ENCODE results near the gene CCDC85B. TPM values are rescaled to one million over a fixed set of nuclear protein-coding genes. Genes with fewer than 3 reads are reported as not detected.

CCDC85B gene
- total and polyA plus RNA-seq, 2 of the 13 experiments (the other 11 are each of a cell fraction or from before 2014, with no cell fraction given), result 8.2 to 19.5 TPM

- TF ChIP-seq ZBTB2 (CRISPR knock-in tag; IDR thresholded peaks at IDR 0.05; ENCODE audit: low read depth), result no peak
- no peak for TF ChIP-seq NFKBIZ (CRISPR knock-in tag; IDR thresholded peaks at IDR 0.05)
- no peak for TF ChIP-seq NFE2L1 (CRISPR knock-in tag; IDR thresholded peaks at IDR 0.05; ENCODE audit: borderline replicate concordance)
- no peak for TF ChIP-seq ZNF275 (CRISPR knock-in tag; IDR thresholded peaks at IDR 0.05; ENCODE audit: borderline replicate concordance)
- TF ChIP-seq SP140L (CRISPR knock-in tag; IDR thresholded peaks at IDR 0.05; ENCODE audit: borderline replicate concordance), result no peak
- TF ChIP-seq ZNF496 (CRISPR knock-in tag; IDR thresholded peaks at IDR 0.05; ENCODE audit: insufficient replicate concordance), result no peak
- TF ChIP-seq THYN1 (CRISPR knock-in tag; IDR thresholded peaks at IDR 0.05; ENCODE audit: borderline replicate concordance, low read depth), result no peak
- peak; percentile 89 for TF ChIP-seq ELF1 (CRISPR knock-in tag; IDR thresholded peaks at IDR 0.05)
- no peak for TF ChIP-seq TBL1XR1 (IDR thresholded peaks at IDR 0.05; ENCODE audit: borderline replicate concordance, low read length, partially characterized antibody)
- no peak for TF ChIP-seq ZNF569 (CRISPR knock-in tag; IDR thresholded peaks at IDR 0.05; ENCODE audit: borderline replicate concordance)
- TF ChIP-seq FOSL2 (CRISPR knock-in tag; IDR thresholded peaks at IDR 0.05), result no peak
- peak; percentile 77; the same call in 1 of the 2 replicates for TF ChIP-seq ZNF782 (CRISPR knock-in tag; IDR thresholded peaks at IDR 0.05; ENCODE audit: borderline replicate concordance)
- TF ChIP-seq ZNF766 (CRISPR knock-in tag; IDR thresholded peaks at IDR 0.05; ENCODE audit: borderline replicate concordance), result no peak
- TF ChIP-seq TCF12 (IDR thresholded peaks at IDR 0.05), result no peak
- no peak for TF ChIP-seq TCF12 (CRISPR knock-in tag; IDR thresholded peaks at IDR 0.05)
- no peak for TF ChIP-seq CEBPG (CRISPR knock-in tag; IDR thresholded peaks at IDR 0.05)
- no peak for TF ChIP-seq HMG20A (CRISPR knock-in tag; IDR thresholded peaks at IDR 0.05; ENCODE audit: borderline replicate concordance)
- no peak for TF ChIP-seq REPIN1 (CRISPR knock-in tag; IDR thresholded peaks at IDR 0.05; ENCODE audit: borderline replicate concordance, low read depth)
- no peak for TF ChIP-seq SOX5 (CRISPR knock-in tag; IDR thresholded peaks at IDR 0.05; ENCODE audit: borderline replicate concordance)
- no peak for TF ChIP-seq ZNF207 (IDR thresholded peaks at IDR 0.05; ENCODE audit: borderline replicate concordance)
- no peak for TF ChIP-seq ZBTB20 (CRISPR knock-in tag; IDR thresholded peaks at IDR 0.05; ENCODE audit: borderline replicate concordance, low read depth)
- TF ChIP-seq ZNF414 (CRISPR knock-in tag; IDR thresholded peaks at IDR 0.05), result no peak
- TF ChIP-seq NFE2 (CRISPR knock-in tag; IDR thresholded peaks at IDR 0.05), result no peak
- no peak for TF ChIP-seq SKIL (CRISPR knock-in tag; IDR thresholded peaks at IDR 0.05; ENCODE audit: borderline replicate concordance)
- no peak; the same call in 1 of the 2 replicates for TF ChIP-seq ZNF747 (CRISPR knock-in tag; IDR thresholded peaks at IDR 0.05; ENCODE audit: borderline replicate concordance)
- TF ChIP-seq KLF6 (CRISPR knock-in tag; IDR thresholded peaks at IDR 0.05), result no peak
- no peak for TF ChIP-seq TBP (CRISPR knock-in tag; IDR thresholded peaks at IDR 0.05)
Measured at GRCh38 chr11:65859095-65859811, 31.2 kb upstream of the CCDC85B start (continued).

Data from HepG2 (cell line).